ENCODE results near the gene HDDC2. TPM values are rescaled to one million over a fixed set of nuclear protein-coding genes. Genes with fewer than 3 reads are reported as not detected.

HDDC2 gene
- total and polyA plus RNA-seq, 3 donors from 2014 or later: 61.3 to 112 (median 89.6) TPM

GRCh38 chr6:125255201-125255600 is 46.6 kb downstream of the HDDC2 start:
- H3K27ac ChIP-seq: no peak overlapping the region
- DNase-seq: no peak
- no peaks in the 10 kb centered on the region for H3K36me3 ChIP-seq (ENCODE audit: low read depth, missing control alignments)
- H3K9me3 ChIP-seq: no peaks in the 10 kb centered on the region
- WGBS, 2 donors: 82 to 83% methylated on average over 3 of the region's 3 CpGs
- intact Hi-C loops (cut with DNase I; ENCODE audit: low total_unique reads): no loop called here
- TF ChIP-seq CTCF (IDR thresholded peaks at IDR 0.05) (no peak), POLR2A (IDR thresholded peaks at IDR 0.05) (no peak)
- H3K4me1 ChIP-seq: no peaks in the 10 kb centered on the region
- no peak overlapping the region for H3K4me3 ChIP-seq
- no peaks in the 10 kb centered on the region for H3K27me3 ChIP-seq

GRCh38 chr6:125254321-125254720 is 47.4 kb downstream of the HDDC2 start:
- DNase-seq: no peak
- intact Hi-C loops (cut with DNase I; ENCODE audit: low total_unique reads): no loop called here
- Histone ChIP-seq H3K27me3 (no peaks in the 10 kb centered on the region), H3K36me3 (ENCODE audit: low read depth, missing control alignments) (no peaks in the 10 kb centered on the region), H3K4me3 (no peak overlapping the region), H3K4me1 (no peaks in the 10 kb centered on the region), H3K27ac (no peak overlapping the region), H3K9me3 (no peaks in the 10 kb centered on the region)
- 96 to 97% methylated on average over 3 of the region's 3 CpGs for WGBS, 2 donors
- TF ChIP-seq POLR2A (IDR thresholded peaks at IDR 0.05): no peak
- no peak for TF ChIP-seq CTCF (IDR thresholded peaks at IDR 0.05)

- H3K4me1 ChIP-seq: no peaks in the 10 kb centered on the region
- H3K27ac ChIP-seq: no peak overlapping the region
- TF ChIP-seq POLR2A (IDR thresholded peaks at IDR 0.05): no peak
- no peak for TF ChIP-seq CTCF (IDR thresholded peaks at IDR 0.05)
- intact Hi-C loops (cut with DNase I; ENCODE audit: low total_unique reads): no loop called here
- no peaks in the 10 kb centered on the region for H3K9me3 ChIP-seq
- no peaks in the 10 kb centered on the region for H3K27me3 ChIP-seq
- no peaks in the 10 kb centered on the region for H3K36me3 ChIP-seq (ENCODE audit: low read depth, missing control alignments)
- no peak for DNase-seq
- H3K4me3 ChIP-seq: no peak overlapping the region
- 93 to 96% methylated on average over 2 of the region's 2 CpGs for WGBS, 2 donors
Observed at GRCh38 chr6:125253881-125254280, 47.9 kb downstream of the HDDC2 start.

- TF ChIP-seq CTCF (IDR thresholded peaks at IDR 0.05): no peak
- TF ChIP-seq POLR2A (IDR thresholded peaks at IDR 0.05): no peak
- Histone ChIP-seq H3K27ac (no peak overlapping the region), H3K4me3 (no peak overlapping the region), H3K9me3 (no peaks in the 10 kb centered on the region), H3K36me3 (ENCODE audit: low read depth, missing control alignments) (no peaks in the 10 kb centered on the region), H3K4me1 (no peaks in the 10 kb centered on the region), H3K27me3 (no peaks in the 10 kb centered on the region)
- intact Hi-C loops (cut with DNase I; ENCODE audit: low total_unique reads): no loop called here
- DNase-seq: no peak
- 80 to 90% methylated on average over 1 of the region's 1 CpG for WGBS, 2 donors
Observed at GRCh38 chr6:125252891-125253290, 48.9 kb downstream of the HDDC2 start.

GRCh38 chr6:125251516-125252220 is 50.1 kb downstream of the HDDC2 start:
- no peak for DNase-seq
- Histone ChIP-seq H3K4me1 (no peaks in the 10 kb centered on the region), H3K27ac (no peak overlapping the region), H3K4me3 (no peak overlapping the region), H3K9me3 (no peaks in the 10 kb centered on the region), H3K27me3 (no peaks in the 10 kb centered on the region), H3K36me3 (ENCODE audit: low read depth, missing control alignments) (no peaks in the 10 kb centered on the region)
- WGBS, 2 donors: 56 to 57% methylated on average over 6 of the region's 6 CpGs
- intact Hi-C loops (cut with DNase I; ENCODE audit: low total_unique reads): no loop called here
- TF ChIP-seq POLR2A (IDR thresholded peaks at IDR 0.05): no peak
- no peak for TF ChIP-seq CTCF (IDR thresholded peaks at IDR 0.05)

Measured in testis (tissue), 3 donors.